GM18858 (cell line): Measurements from ENCODE around the gene FHOD3.
"Not testable (repeated sequence)": the region's sequence is repeated elsewhere in the genome, so short reads cannot be mapped to it uniquely, and the experiment has no call there.

ENCODE experiments used
- ATAC-seq: cut with Tn5 transposase; IDR thresholded peaks from one replicate; pipeline ENCODE4 v1.9.1; 2021; ENCODE audit not compliant: unreplicated experiment

Gene FHOD3

DNA sequence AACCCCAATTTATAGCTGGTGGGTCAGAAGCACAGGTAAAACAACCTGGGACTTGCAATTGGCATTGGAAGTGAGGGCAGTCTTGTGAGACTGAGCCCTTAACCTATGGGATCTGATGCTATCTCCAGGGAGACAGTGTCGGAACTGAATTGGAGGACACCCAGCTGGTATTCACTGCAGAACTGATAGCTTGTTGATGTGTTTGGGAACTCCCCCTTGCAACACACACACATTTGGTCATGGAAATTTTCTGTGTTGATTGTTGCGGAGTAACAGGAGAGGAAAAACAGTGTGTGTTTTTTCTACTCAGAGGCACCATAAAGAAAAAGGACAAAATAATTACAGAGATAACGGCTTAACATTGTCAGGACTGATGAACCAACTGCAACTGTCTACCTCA lies 515.2 kb downstream of the FHOD3 start:
- no peak for ATAC-seq

GRCh38 chr18:36813101-36813775 lies 515.7 kb downstream of the FHOD3 start:
- ATAC-seq: no peak

- no peak for ATAC-seq
Observed at GRCh38 chr18:36813824-36814223, 516.3 kb downstream of the FHOD3 start.

DNA sequence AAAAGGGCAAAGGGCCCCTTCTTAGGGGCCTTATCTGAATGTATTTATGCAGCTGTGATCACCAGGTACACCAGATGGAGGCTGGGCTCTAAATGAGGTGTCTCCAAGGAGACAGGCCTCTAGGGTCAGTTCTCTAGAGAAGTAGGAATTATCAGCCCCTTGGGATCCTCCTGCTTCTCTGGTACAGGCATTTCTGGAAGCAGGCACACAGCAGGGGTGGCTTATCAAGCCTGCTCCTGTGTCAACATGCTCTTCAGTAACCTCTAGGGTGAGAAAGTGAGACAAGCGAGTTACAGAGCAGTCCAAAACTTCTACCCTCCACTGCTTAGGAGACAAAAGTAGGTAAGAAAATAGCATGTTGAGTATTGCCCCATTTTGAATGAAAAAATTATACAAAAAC lies 517.5 kb downstream of the FHOD3 start:
- no peak for ATAC-seq

GRCh38 chr18:36816096-36816495 lies 518.6 kb downstream of the FHOD3 start:
- not testable (repeated sequence) for ATAC-seq

DNA sequence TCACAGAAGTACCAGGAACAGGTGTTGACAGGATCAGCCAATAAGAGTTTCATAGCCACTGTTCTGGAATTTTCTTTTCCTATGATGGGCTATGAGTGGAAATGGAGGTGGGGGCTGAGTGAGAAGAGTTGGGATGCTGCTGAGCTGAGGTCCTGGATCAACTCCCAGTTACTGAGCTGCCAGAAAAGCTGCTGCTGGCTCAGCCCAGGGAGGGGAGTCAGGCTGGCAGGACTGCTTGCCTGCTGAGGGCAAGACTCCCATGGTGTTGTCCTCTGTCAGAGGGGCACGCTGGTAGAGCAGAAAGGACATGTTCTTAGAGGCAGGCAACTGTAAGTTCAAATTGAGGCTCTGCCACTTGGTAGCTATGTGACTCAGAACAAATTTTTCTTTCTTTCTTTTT lies 519.5 kb downstream of the FHOD3 start:
- ATAC-seq: no peak

- no peak for ATAC-seq
Observed at GRCh38 chr18:36818652-36819051, 521.1 kb downstream of the FHOD3 start.

DNA sequence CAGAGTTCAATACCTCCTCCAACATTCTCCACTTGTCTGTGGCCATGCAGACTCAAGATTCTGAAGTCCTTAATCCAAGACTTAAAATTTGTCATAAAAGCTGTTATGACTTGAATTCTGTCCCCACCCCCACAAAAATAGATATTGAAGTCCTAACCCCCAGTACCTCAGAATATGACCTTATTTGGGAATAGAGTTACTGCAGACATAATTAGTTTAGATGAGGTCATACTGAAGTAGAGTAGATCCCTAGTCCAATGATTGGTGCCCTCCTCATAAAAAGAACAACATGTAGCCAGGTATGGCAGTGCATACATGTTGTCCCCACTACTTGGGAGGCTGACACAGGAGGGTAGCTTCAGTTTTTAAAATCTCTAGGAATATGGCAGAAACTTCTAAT lies 522.1 kb downstream of the FHOD3 start:
- no peak for ATAC-seq

GRCh38 chr18:36821681-36822080 lies 524.2 kb downstream of the FHOD3 start:
- ATAC-seq: no peak

- ATAC-seq: no peak
Observed at GRCh38 chr18:36825526-36825925, 528.0 kb downstream of the FHOD3 start.

DNA sequence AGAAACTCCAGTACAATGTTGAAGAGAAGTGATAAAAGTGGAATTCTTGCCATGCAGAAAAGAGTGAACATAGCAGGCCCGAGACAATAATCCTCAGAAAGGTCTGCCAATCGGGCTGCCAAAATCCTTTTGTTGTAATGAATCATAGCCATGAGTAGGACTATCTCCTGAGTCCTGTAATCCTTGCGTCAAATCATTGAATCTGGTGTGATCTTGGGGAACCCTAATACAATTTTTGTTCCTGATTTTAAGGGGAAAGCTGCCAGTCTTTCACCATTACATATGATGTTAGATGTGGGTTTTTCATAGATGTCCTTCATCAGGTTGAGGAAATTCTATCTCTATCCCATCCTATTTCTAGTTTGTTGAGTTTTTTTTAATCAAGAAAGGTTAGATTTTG lies 529.0 kb downstream of the FHOD3 start:
- no peak for ATAC-seq

DNA sequence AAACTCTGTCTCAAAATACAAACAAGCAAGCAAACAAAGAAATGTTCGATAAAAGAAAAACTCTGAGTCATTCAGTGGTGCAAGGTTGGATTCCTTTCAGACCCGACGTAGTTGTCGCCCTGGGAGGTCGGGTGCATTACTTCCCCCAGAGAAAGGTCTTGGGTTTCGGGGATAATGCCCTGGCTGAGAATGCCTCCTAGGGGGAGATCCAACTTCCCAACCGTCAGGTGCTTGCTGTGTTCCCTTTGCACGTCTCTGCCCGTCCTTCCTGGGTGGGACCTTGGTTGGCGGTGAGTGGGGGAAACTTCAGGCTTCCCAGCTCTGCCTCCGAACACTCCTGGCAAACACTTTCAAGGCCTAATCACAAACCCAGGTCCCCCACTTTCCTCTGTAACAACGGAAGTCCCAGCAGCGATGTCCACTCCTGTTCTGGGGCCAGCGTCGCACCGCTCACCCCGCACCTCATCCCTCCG lies 530.7 kb downstream of the FHOD3 start:
- ATAC-seq: no peak

- peak; percentile 89 for ATAC-seq
Observed at GRCh38 chr18:36828630-36829361, 531.3 kb downstream of the FHOD3 start, which contains the start of the genes KIAA1328 and TPGS2. KIAA1328 (plus strand) TSS chr18:36829127; CDS start chr18:36829139, 12 bp downstream. TPGS2 (minus strand) TSS chr18:36829002; CDS start chr18:36828767, 235 bp downstream.
